HG02852 (cell line): ENCODE measurements around the gene LUZP1.

Source experiments
- ATAC-seq: cut with Tn5 transposase; IDR thresholded peaks from one replicate; pipeline ENCODE4 v1.9.1; 2021; ENCODE audit warnings: mild to moderate bottlenecking, moderate library complexity; ENCODE audit not compliant: unreplicated experiment

The LUZP1 gene

DNA sequence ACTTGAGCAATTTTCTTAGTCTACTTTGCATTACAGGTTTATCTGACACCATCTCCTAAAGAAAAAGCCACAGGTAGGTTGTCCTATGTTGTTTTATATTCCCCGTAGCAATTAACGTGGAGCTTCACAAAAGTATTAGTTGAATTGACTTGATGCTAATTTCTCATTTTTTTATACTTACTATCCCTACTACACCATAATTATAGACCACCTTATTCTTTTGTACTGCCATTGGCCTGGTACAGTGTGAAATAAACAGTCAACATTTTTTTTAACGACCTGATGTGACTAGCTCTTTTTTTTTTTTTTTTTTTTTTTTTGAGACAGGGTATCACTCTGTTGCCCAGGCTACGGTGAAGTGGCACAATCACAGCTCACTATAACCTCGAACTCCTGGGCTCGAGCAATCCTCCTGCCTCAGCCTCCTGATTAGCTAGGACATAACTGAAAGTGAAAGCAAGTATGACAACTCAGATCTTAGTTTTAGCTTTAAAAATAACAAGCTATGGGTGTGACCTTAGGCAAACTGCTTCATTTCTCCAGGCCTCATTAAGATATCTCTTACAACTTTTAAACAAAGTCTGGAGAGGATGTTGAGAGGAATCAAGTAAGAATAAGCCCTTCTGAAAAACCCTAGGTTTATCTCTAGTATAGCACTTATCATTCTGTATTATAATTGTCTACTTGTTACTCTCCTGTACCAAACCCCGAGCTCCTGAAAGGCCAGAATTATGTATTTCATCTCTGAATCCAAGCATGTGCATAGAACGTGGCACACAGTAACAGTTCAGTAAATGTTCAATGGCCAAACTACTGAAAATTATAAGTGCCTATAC, 49.5 kb downstream of the LUZP1 start:
- no peak for ATAC-seq

DNA sequence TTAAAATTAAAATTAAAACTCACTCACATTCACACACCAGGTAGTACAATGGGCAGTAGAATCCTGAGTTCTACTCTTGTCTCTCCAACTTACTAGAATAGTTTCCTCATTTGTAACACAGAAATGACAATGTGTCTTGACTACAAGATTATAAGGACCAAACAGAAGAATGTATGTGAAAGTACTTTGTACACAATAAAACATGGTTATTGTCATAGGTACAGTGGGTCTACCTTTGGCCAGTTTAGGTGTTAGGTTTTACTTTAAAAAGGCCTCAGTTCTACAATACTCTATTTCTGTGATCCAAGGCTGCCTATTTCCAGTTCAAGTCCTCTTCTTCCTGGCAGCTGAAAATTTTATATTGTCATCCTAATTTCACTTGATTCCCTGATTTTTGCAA, 50.2 kb downstream of the LUZP1 start:
- ATAC-seq, result no peak

- no peak for ATAC-seq
Measured at GRCh38 chr1:23116921-23117699, 51.5 kb downstream of the LUZP1 start.

DNA sequence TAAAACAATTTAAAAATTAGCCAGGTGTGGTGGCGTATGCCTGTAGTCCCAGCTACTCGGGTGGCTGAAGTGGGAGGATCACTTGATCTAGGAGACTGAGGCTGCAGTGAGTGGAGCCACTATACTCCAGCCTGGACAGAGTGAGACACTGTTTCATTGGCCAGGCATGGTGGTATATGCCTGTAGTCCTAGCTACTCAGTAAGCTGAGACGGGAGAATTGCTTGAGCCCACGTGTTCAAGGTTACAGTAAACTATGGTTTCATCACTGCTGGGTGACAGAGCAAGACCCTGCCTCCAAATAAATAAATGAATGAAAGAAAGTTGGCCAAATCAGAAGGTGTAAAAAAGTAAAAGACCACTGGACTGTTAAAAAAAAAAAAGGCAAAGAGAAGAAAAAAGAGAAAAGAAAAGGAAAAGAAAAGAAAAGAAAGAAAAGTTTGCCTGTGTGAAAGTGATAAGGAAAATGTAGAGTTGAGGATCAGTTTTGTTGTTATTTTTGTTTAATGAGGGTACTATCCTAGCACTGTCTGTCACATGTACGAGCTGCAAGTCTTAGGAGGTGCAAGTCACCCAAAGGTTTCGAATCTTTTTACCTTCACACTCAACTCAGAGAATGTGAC, 52.3 kb downstream of the LUZP1 start:
- ATAC-seq, result no peak

DNA sequence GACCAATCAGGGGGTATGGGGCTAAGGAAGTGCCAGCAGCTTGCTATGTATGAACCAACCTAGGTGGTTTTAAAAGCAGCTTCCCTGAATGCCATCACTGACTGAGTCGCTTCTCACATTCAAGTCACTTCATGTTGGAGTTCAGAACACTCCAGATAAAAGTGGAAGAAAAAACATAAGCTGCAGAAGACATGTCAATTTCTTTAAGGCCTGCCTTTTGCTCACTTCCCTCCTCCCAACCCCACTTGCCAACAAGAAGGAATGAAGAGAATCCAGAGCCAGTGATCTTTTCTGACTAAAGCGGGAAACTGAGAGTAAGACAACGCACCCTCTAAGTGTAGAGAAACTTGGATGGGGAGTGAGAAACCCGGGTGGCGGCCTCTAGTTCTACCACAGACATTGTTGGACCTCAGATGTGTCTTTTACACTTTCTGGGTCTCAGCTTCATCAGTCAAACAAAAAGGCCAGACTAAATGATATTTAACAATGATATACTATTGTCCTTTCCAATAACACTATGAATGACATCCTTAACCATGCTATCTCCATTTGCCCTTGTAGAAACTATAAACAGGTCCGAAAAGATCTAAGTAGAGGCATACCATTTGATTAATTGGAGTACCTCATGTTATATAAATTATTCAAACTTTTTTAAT, 54.1 kb downstream of the LUZP1 start:
- no peak for ATAC-seq

GRCh38 chr1:23111600-23112535, 56.8 kb downstream of the LUZP1 start:
- ATAC-seq, result no peak

GRCh38 chr1:23110391-23110790, 58.3 kb downstream of the LUZP1 start:
- no peak for ATAC-seq

DNA sequence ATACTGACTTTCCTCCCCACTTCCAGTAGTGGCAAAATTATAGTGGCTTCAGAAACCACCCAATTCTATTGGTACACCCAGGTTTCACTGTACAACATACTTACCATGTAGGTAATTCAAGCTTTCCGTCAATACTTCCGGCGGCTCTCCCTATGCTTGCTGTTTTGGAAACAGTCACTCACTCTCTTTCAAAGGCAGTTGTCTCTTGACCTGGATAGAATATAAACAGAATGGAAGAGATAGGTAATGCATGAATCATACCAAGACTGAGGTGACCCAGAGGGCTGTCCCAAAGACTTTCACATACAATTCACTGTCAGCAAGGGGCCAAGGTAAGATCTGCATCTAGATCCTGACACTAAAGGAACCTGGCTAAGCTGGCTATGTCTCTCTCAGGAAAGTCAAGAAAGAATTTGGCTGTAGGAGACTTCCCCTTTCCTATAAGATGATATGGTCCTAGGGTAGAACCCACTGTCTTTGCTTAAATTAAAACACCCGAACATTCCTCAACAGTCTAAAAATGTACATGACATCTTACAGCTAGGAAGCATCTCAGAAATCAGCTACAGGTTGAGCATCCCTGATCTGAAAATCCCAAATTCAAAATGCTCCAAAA, 59.6 kb downstream of the LUZP1 start:
- ATAC-seq, result no peak

- ATAC-seq, result no peak
Measured at GRCh38 chr1:23103001-23103889, 65.4 kb downstream of the LUZP1 start.

- ATAC-seq, result no peak
Measured at GRCh38 chr1:23102289-23102688, 66.4 kb downstream of the LUZP1 start.

GRCh38 chr1:23101887-23102286, 66.8 kb downstream of the LUZP1 start:
- no peak for ATAC-seq

GRCh38 chr1:23101101-23101827, 67.4 kb downstream of the LUZP1 start:
- no peak for ATAC-seq

GRCh38 chr1:23100074-23100748, 68.4 kb downstream of the LUZP1 start:
- no peak for ATAC-seq

DNA sequence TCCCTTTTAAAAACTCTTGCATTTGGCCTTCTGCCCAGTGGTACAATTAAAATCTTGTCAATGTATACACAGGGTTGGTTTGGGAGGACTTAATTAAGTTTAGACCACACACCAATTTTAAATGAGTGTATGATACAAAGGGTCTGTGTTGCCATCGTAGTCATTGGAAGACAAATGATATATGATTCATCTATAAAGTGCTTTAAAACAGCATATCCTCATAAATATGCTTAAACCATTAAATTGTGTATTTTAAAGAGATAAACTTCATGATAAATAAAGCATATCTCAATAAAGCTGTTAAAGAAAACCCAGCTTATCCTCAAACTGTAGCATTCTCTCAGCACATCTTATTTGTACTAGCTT, 69.5 kb downstream of the LUZP1 start:
- ATAC-seq, result no peak

DNA sequence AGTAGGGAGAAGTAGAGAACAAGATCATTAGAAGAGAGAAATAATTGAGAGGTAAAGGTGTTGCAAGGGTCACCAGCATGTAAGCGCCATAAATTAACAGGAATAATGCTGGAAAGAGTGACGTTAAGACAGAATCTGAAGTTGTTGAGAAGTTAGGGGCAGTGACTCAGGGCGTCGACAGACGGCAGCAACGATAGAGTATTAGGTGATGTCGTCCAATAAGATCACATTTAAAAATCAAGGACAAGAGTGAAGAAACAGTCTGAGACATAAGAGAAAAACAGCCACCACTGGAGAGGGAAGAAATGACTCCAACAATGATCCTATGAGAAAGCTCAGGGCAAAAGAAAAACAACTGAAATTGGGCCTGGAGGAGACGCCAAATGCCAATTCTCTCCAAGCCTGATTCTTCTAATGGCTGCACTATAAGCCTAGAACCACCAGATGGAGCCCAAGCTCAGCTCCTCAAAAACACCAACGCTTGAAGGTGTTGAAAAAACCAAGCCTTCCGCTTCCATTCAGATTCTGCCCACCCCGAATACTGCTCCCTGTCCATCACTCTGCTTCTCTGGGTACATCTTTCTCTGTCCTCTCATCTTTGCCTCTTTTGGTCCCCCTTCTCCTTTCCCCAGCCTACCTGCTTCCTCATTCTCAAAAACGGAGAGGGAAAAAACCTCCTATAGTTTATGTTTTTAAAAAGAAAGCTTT, 70.0 kb downstream of the LUZP1 start:
- ATAC-seq, result no peak

DNA sequence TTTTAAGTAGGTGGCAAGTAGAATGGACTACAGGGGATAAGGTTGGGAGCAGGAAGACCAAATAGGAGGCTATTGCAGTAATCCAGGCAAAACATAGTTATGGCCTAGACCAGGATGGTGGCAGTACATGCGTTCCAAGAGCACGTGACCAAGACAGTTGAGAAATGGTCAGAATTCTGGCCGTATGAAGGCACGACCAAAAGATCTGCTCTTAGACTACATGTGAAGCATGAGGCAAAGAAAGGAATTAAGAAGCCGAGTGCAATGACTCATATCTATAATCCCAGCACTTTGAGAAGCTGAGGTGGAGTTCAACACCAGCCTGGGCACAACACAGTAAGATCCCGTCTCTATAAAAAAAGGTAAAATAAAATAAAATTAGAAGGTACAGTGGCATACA, 71.3 kb downstream of the LUZP1 start:
- ATAC-seq, result no peak

DNA sequence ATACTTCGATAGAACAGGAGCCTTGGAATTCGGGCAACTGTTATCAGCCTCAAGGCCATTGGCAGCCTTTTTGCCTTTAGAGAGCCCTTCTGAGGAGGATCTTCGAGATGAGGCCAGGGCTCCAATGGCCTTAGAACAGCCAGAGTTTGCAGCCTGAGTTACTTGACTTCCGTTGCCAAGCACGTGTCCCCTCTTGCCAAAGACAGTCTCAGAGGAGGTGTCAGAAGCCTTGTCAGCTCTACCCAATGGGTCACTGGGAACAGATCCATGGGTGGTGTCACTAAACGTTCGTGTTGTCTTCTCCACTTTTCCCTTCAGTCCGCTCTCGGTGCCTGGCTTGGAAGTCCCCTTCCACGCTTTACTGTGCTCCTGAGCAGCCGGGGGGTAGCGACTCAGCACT, 76.2 kb downstream of the LUZP1 start:
- ATAC-seq, result no peak
